GM21526 (cell line): ENCODE results near the gene METTL27.
"Not testable (repeated sequence)": the region's sequence is repeated elsewhere in the genome, so short reads cannot be mapped to it uniquely, and the experiment has no call there.

Experiments
- ATAC-seq: cut with Tn5 transposase; IDR thresholded peaks from one replicate; pipeline ENCODE4 v1.9.1; 2021; ENCODE audit warnings: moderate library complexity; ENCODE audit not compliant: unreplicated experiment, low FRiP score

METTL27 gene

GRCh38 chr7:73870041-73870492 is 27.8 kb upstream of the METTL27 start:
- ATAC-seq: no peak

- ATAC-seq: no peak
Measured at GRCh38 chr7:73869011-73869798, 26.9 kb upstream of the METTL27 start.

GRCh38 chr7:73866446-73866767 is 24.1 kb upstream of the METTL27 start:
- ATAC-seq: no peak

- ATAC-seq: no peak
Measured at GRCh38 chr7:73865738-73866445, 23.6 kb upstream of the METTL27 start.

GRCh38 chr7:73864981-73865711 is 22.8 kb upstream of the METTL27 start:
- ATAC-seq: no peak

GRCh38 chr7:73861305-73861704 is 19.0 kb upstream of the METTL27 start:
- ATAC-seq: no peak

- no peak for ATAC-seq
Measured at GRCh38 chr7:73860859-73861258, 18.5 kb upstream of the METTL27 start, which contains the start of gene TMEM270. TMEM270 (plus strand) TSS chr7:73861159; CDS start chr7:73861195, 36 bp downstream.

GRCh38 chr7:73858807-73859206 is 16.5 kb upstream of the METTL27 start:
- no peak for ATAC-seq

GRCh38 chr7:73856941-73857340 is 14.6 kb upstream of the METTL27 start:
- ATAC-seq: no peak

GRCh38 chr7:73852500-73852899 is 10.2 kb upstream of the METTL27 start:
- ATAC-seq: no peak

- peak; percentile 60 for ATAC-seq
Measured at GRCh38 chr7:73851410-73852338, 9.4 kb upstream of the METTL27 start.

- no peak for ATAC-seq
Measured at GRCh38 chr7:73850781-73851207, 8.5 kb upstream of the METTL27 start.

GRCh38 chr7:73847941-73848723 is 5.8 kb upstream of the METTL27 start:
- ATAC-seq: no peak

GRCh38 chr7:73845701-73846195 is 3.4 kb upstream of the METTL27 start:
- ATAC-seq: not testable (repeated sequence)

- no peak for ATAC-seq
Measured at GRCh38 chr7:73844848-73845460, 2.6 kb upstream of the METTL27 start.

GRCh38 chr7:73844131-73844547 is 1.8 kb upstream of the METTL27 start:
- ATAC-seq: no peak

GRCh38 chr7:73841689-73842066 is 638 bp downstream of the METTL27 start:
- no peak for ATAC-seq

GRCh38 chr7:73840715-73841379 is 1.5 kb downstream of the METTL27 start:
- ATAC-seq: no peak
